Hepatocyte (in vitro differentiated cells): ENCODE data around the gene ANKRD26.

ENCODE experiments used
- CTCF ChIP-seq: fragments of 200-600 bp; sonication (generic); IDR thresholded peaks from 2 replicates; pipeline ENCODE4 v1.5.1; 2016; ENCODE audit warnings: antibody characterized with exemption, mild to moderate bottlenecking; ENCODE audit not compliant: poor library complexity
- EZH2 ChIP-seq: fragments of 200-600 bp; sonication (generic); IDR thresholded peaks from 2 replicates; pipeline ENCODE4 v1.6.1; 2016; ENCODE audit warnings: antibody characterized with exemption, mild to moderate bottlenecking, borderline replicate concordance
- EZH2phosphoT487 ChIP-seq: fragments of 200-600 bp; sonication (generic); IDR thresholded peaks from one replicate; pipeline ENCODE4 v1.6.1; 2018; ENCODE audit warnings: antibody characterized with exemption, mild to moderate bottlenecking, low read depth, moderate library complexity; ENCODE audit not compliant: unreplicated experiment, severe bottlenecking

DNA sequence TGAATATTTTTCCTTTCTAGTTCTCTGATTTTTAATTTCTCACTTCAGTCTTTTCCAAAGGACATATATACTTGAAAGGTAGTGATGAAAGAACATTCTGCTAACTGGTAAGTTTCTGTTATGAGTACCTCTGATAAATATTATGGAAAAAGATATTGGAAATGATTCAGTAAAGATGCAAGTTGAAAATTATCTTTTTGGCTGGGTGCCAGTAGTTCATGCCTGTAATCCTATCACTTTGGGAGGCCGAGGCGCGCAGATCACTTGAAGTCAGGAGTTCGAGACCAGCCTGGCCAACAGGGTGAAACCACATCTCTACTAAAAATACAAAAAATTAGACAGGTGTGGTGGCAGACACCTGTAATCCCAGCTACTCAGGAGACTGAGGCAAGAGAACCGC, 62.1 kb downstream of the ANKRD26 start:
- no peak for TF ChIP-seq CTCF
- TF ChIP-seq EZH2: no peak
- no peak for TF ChIP-seq EZH2phosphoT487
